ENCODE results near the gene KCNC4. TPM values are rescaled to one million over a fixed set of nuclear protein-coding genes. Genes with fewer than 3 reads are reported as not detected.

Gene KCNC4
- total RNA-seq, 3 donors from 2014 or later = 3.8 to 12.6 (median 5.2) TPM

- Histone ChIP-seq H3K9me3 (no peaks in the 10 kb centered on the region), H3K27ac (no peak overlapping the region), H3K4me3 (no peak overlapping the region), H3K4me1 (no peaks in the 10 kb centered on the region), H3K36me3 (no peaks in the 10 kb centered on the region), H3K27me3 (no peaks in the 10 kb centered on the region)
- no peak for DNase-seq (ENCODE audit: low spot score in 2 of 2)
- TF ChIP-seq, protein P1, sequence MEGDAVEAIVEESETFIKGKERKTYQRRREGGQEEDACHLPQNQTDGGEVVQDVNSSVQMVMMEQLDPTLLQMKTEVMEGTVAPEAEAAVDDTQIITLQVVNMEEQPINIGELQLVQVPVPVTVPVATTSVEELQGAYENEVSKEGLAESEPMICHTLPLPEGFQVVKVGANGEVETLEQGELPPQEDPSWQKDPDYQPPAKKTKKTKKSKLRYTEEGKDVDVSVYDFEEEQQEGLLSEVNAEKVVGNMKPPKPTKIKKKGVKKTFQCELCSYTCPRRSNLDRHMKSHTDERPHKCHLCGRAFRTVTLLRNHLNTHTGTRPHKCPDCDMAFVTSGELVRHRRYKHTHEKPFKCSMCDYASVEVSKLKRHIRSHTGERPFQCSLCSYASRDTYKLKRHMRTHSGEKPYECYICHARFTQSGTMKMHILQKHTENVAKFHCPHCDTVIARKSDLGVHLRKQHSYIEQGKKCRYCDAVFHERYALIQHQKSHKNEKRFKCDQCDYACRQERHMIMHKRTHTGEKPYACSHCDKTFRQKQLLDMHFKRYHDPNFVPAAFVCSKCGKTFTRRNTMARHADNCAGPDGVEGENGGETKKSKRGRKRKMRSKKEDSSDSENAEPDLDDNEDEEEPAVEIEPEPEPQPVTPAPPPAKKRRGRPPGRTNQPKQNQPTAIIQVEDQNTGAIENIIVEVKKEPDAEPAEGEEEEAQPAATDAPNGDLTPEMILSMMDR (IDR thresholded peaks at IDR 0.05) = no peak
- TF ChIP-seq POLR2A (IDR thresholded peaks at IDR 0.05) = no peak
- no peak for TF ChIP-seq POLR2AphosphoS5 (IDR thresholded peaks at IDR 0.05)
- intact Hi-C loops (cut with DNase I; ENCODE audit: low total_unique reads) = no loop called here
Measured at GRCh38 chr1:110248746-110249145, 38.6 kb downstream of the KCNC4 start.

DNA sequence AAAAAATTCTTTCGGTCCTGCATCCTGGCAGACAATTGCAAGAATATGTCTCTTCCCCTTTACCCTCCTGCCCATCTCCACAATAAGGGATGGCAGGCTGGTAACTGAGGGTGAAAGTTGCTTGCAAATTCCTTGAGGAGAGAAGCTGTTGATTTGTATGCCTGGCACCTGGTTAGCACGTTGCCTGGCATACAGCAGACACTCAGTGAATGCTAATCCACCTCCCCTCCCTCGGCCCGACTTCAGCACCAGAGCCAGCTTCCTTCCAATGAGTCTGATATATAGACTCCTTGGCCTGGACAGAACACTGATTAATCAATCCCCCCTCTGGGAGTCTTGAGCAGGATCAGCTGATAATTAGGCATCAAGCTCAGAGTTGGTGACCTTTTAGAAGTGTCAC is 39.1 kb downstream of the KCNC4 start:
- H3K4me3 ChIP-seq = no peak overlapping the region
- intact Hi-C loops (cut with DNase I; ENCODE audit: low total_unique reads) = no loop called here
- H3K27me3 ChIP-seq = no peaks in the 10 kb centered on the region
- TF ChIP-seq POLR2A (IDR thresholded peaks at IDR 0.05) (no peak), POLR2AphosphoS5 (IDR thresholded peaks at IDR 0.05) (no peak)
- TF ChIP-seq, protein P1 (IDR thresholded peaks at IDR 0.05) = no peak
- H3K36me3 ChIP-seq = no peaks in the 10 kb centered on the region
- no peaks in the 10 kb centered on the region for H3K4me1 ChIP-seq
- no peak for DNase-seq (ENCODE audit: low spot score in 2 of 2)
- no peak overlapping the region for H3K27ac ChIP-seq
- no peaks in the 10 kb centered on the region for H3K9me3 ChIP-seq

GRCh38 chr1:110250008-110250407 is 39.9 kb downstream of the KCNC4 start:
- no peaks in the 10 kb centered on the region for H3K4me1 ChIP-seq
- no peak overlapping the region for H3K27ac ChIP-seq
- H3K4me3 ChIP-seq = no peak overlapping the region
- TF ChIP-seq POLR2A (IDR thresholded peaks at IDR 0.05) (no peak), POLR2AphosphoS5 (IDR thresholded peaks at IDR 0.05) (no peak)
- TF ChIP-seq, protein P1 (IDR thresholded peaks at IDR 0.05) = no peak
- no peaks in the 10 kb centered on the region for H3K27me3 ChIP-seq
- intact Hi-C loops (cut with DNase I; ENCODE audit: low total_unique reads) = no loop called here
- H3K9me3 ChIP-seq = no peaks in the 10 kb centered on the region
- no peak for DNase-seq (ENCODE audit: low spot score in 2 of 2)
- H3K36me3 ChIP-seq = no peaks in the 10 kb centered on the region

DNA sequence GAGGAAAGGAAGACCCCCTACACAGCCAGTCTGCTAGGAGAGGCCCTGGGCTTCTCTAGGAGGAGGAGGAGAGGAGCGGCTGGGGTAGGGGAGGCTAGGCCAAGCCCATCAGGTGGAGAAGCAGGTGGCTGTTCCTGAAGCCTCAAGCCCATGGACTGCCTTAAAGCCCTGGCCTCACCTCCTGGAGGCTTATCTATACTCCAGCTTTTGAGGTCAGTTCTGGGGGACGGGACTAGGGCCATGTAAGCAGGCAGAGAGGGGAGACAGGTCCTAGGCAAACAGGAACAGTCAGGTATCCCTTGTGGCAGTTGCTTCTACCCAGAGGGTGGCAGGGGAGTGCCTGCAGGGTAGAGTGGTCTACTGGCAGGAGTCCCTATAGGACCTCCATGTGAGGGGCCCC is 40.6 kb downstream of the KCNC4 start:
- intact Hi-C loops (cut with DNase I; ENCODE audit: low total_unique reads) = no loop called here
- Histone ChIP-seq H3K27me3 (no peaks in the 10 kb centered on the region), H3K9me3 (no peaks in the 10 kb centered on the region), H3K4me3 (no peak overlapping the region), H3K36me3 (no peaks in the 10 kb centered on the region), H3K4me1 (no peaks in the 10 kb centered on the region), H3K27ac (no peak overlapping the region)
- TF ChIP-seq POLR2A (IDR thresholded peaks at IDR 0.05) (no peak), POLR2AphosphoS5 (IDR thresholded peaks at IDR 0.05) (no peak)
- TF ChIP-seq, protein P1 (IDR thresholded peaks at IDR 0.05) = no peak
- DNase-seq (ENCODE audit: low spot score in 2 of 2) = no peak

GRCh38 chr1:110253213-110253612 is 43.1 kb downstream of the KCNC4 start:
- Histone ChIP-seq H3K27ac (no peak overlapping the region), H3K9me3 (no peaks in the 10 kb centered on the region), H3K36me3 (no peaks in the 10 kb centered on the region), H3K4me1 (no peaks in the 10 kb centered on the region), H3K4me3 (no peak overlapping the region), H3K27me3 (no peaks in the 10 kb centered on the region)
- TF ChIP-seq POLR2AphosphoS5 (IDR thresholded peaks at IDR 0.05) (no peak), POLR2A (IDR thresholded peaks at IDR 0.05) (no peak)
- TF ChIP-seq, protein P1 (IDR thresholded peaks at IDR 0.05) = no peak
- DNase-seq (ENCODE audit: low spot score in 2 of 2) = no peak
- intact Hi-C loops (cut with DNase I; ENCODE audit: low total_unique reads) = no loop called here
